HG03457 (cell line): ENCODE data around the gene TMEM201.

ENCODE experiments used
- ATAC-seq: cut with Tn5 transposase; IDR thresholded peaks from one replicate; pipeline ENCODE4 v1.9.1; 2021; ENCODE audit warnings: moderate number of reproducible peaks; ENCODE audit not compliant: unreplicated experiment

TMEM201 gene

DNA sequence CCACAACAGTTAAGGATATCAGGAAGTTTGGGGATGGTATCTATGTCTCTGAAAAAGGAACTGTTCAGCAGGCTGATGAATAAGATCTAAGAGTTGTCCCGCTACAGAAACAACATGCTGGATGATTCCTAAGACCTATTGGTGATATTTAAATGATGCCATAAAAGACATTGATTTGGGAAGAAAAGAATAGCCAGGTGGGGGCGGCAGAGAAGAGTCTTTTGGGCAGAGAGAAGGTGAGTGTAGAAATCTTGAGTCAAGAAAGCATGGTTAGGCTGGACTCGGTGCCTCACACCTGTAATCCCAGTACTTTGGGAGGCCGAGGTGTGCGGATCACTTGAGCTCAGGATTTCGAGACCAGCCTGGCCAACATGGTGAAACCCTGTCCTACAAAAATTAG, 11.8 kb upstream of the TMEM201 start:
- ATAC-seq: no peak

- ATAC-seq: no peak
Observed at GRCh38 chr1:9577423-9577822, 11.3 kb upstream of the TMEM201 start.

DNA sequence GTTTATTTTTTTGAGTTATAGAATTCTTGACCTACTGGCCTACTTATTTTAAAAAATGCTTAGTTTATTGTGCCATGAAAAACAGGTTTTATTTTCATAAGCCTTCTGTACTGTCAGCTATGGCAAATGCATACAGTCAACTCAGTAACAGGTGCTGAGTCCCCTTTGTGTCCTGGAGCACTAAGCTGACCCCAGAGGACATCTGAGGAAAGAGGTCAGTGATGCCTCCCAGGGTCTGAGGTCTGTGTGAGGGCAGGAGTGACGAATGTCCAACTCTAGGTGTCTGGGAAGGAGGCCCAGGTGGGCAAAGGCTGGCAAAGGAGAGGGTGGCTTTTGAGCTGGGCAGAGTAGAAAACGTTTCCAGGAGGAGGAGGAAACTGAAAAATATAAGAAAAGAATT, 7.8 kb upstream of the TMEM201 start:
- ATAC-seq: no peak

GRCh38 chr1:9586147-9586766, 2.5 kb upstream of the TMEM201 start:
- ATAC-seq: no peak

- peak; percentile 12 for ATAC-seq
Observed at GRCh38 chr1:9589144-9589718, 520 bp downstream of the TMEM201 start.

DNA sequence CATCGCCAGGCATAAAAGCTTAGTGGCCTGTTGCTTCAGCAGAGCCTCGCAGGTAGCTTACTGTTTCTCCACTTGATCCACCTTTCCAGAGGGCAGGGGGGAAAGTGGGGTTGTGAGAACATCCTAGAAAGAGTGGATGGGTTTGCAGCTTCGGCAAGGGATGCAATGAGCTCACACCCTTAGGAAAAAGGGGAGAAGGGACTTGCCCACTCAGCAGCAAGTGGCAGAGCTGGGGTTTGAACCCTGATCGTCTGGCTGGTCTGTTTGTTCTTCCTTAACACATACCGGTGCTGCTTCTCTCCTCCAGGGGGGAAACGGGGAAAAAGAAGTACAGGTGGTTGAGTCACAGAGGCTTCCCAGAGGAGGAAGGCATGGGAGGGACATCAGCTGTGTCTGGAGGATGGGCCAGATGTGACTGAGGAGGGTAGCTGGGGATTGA, 1.0 kb downstream of the TMEM201 start:
- no peak for ATAC-seq

- no peak for ATAC-seq
Observed at GRCh38 chr1:9590201-9590600, 1.5 kb downstream of the TMEM201 start.

- no peak for ATAC-seq
Observed at GRCh38 chr1:9590945-9591668, 2.4 kb downstream of the TMEM201 start.

GRCh38 chr1:9591669-9592509, 3.2 kb downstream of the TMEM201 start:
- no peak for ATAC-seq

- no peak for ATAC-seq
Observed at GRCh38 chr1:9592510-9593075, 3.9 kb downstream of the TMEM201 start.

DNA sequence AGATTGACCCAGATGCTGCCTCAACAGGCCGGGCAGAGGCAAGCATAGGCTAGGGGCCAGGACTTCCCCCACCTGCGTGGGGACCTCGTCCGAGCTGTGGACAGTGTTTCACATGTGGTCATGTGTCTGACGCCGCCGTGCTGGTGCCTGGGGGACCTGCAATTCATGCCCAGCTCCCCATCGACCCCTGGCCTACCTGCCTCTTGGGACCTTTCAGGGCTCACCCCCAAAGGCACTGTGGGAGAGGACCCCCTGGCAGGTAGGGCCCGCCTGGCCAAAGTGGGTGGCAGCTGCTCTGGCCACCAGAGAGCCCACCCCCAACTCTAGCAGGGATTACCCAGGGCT, 4.4 kb downstream of the TMEM201 start:
- no peak for ATAC-seq

DNA sequence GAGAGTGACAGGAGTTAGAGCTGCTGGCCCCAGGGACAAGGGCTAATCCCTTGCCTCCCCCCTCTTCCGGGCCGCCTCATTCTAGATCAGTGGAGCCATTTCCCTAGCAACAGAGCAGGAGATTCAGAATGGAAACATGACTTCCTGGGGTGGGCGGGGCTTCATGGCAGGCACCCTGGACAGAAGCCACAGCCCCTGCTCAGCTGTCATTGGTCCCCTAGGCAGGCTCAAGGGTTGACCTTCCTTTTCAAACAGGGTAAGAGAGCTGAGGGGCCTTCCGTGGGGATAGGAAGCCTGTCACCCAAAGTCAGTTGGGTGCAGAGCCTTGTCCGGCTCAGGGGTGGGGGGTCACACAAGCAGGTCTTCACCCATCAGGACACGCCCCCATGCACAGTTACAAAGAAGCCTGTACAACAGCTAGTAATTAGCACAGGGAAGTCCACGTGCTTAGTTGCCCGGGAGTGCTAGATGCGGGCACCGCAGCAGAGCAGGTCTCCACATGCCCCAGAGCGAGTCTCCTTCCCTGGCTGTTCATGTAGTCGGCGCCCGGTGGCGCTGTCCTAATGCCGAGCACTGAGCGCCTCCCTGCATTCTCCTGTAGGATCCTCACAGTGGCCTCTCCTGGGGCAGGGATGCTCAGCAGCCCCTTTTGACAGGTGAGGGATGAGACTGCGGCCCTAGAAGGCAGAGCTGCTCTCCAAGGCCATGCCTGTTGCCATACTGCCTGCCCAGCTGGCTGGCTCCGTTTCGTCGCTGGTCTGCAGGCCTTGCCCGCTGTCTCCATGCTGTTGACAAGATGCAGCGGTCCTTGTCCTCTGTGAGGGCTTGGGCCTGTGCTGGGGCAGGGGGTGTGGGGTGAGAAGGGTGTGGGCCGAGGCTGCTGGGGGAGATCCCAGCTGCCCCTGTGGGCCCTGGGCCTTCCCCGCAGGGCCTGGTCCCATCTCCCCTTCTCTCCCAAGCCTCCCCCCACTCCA, 5.1 kb downstream of the TMEM201 start:
- ATAC-seq: no peak

DNA sequence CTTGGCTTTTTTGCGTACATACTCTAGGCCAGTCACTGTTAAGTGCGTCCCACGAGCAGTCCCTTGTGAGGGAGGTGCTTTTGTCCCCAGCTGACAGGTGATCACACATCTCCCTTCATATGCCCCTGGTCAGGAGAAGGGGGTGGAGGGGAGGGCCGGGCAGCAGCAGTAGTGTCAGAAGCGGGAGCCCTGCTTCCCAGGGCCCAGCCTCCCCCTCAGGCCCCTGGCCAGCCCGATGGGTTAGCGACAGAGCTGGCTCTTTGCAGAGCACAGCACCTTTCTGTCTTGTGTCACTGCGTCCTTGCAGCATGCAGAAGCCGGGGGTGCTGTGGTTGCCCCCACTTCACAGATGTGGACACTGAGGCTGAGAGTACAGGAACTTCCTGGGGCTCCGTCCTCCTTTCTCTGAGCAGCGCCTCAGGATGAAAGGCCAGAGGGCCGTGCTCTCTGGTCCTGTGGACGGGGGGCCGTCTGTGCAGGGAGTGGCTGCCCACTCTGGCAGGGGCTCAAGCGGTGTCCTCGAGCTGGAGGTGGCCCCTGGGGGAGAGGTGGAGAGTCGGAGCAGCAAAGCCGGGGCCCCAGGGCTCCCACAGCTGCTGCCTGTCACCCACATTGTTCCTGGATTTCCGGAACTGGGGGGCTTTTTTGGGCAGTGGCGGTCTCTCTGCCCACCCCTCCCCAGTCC, 5.9 kb downstream of the TMEM201 start:
- ATAC-seq: no peak

DNA sequence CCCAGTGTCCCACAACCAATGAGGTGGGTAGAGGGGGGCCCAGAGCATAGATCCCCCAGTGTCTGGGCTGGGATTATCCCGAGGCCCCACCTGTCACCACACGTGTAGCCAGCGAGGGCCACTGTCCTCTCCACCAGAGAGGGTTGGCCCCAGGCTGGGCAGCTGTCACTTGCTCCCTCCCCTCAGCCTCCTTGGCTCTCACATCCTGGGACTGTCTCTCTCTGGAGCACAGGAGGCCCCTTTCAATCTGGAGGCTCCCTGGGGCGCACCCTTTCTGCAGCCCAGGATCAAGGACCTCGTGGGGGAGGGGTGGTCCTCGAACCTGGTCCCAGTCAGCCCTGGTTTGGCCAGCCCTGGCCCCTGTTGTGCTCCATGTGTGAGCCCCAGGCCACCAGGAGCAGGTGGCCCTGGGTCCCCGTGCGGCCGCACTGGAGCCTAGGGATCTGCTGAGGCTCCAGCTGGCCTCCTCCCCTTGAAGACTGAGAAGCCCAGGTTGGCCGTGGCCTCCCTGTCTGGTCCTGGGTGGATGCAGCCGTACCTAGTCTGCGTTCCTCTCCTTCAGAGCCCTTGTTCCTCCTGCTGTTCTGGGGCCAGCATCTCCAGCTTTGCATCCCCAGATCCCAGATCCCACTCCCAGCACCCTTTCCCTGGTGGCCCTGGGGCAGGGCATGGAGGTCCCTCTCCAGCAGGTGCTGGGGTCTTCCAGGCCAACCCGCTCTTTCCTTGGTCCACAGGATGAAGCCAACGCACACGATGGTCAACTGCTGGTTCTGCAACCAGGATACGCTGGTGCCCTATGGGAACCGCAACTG, 6.7 kb downstream of the TMEM201 start:
- ATAC-seq: no peak

DNA sequence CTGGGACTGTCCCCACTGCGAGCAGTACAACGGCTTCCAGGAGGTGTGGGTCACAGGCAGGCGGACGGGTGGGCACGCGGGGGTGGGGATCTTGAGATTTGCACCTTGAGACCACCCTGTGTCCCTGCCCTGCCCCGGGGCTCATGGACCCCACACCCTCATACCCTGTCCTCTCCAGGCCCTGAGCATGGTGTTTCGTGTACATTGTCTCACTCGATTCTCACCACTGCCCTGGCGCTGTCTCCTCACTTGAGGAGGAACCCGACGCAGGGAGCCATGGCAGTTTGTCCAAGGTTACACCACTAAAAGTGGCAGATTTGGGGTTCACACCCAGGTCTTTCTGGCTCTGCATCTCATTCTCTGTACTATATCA, 7.2 kb downstream of the TMEM201 start:
- no peak for ATAC-seq

DNA sequence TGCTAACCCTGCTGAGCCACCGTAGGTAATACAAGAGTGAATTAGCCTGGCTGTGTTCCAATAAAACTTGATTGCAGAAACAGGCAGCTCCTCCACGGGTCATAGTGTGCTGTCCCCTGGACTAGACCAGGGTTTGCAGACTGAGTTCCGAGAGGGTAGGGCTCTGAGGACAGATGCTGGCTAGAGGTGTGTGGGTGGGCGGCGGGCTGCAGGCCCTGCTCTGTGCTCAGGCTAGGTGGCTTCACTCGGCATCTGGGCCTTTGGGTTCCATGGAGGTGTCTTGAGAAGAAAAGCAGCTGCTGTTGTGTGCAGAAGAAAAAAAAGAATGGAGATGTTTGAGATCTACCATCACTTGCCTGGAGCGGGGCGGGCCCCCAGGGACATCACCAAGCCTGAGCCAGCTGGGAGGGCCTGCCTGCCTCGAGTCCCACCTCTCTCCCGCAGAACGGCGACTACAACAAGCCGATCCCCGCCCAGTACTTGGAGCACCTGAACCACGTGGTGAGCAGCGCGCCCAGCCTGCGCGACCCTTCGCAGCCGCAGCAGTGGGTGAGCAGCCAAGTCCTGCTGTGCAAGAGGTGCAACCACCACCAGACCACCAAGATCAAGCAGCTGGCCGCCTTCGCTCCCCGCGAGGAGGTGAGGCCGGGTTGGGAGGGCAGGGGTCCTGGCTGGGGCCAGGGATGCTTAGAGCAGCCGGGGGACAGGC, 7.9 kb downstream of the TMEM201 start:
- ATAC-seq: no peak

GRCh38 chr1:9597361-9598315, 8.9 kb downstream of the TMEM201 start:
- ATAC-seq: no peak
